HepG2 (cell line): Measurements from ENCODE around the gene HOXD1. TPM values are rescaled to one million over a fixed set of nuclear protein-coding genes. Genes with fewer than 3 reads are reported as not detected.
A peak's percentile ranks its signal among the peaks of the same experiment; 100 is the strongest.

Source experiments
- ATF3 ChIP-seq: sonication (generic); formaldehyde crosslinking; IDR thresholded peaks from 2 replicates; pipeline ENCODE4 v1.4.0; 2020; ENCODE audit warnings: missing genetic modification reagents
- CBX1 ChIP-seq: IDR thresholded peaks from one replicate; pipeline ENCODE4 v1.6.1; 2016; ENCODE audit warnings: antibody characterized with exemption, low read depth
- CEBPG ChIP-seq: IDR thresholded peaks from 2 replicates; pipeline ENCODE4 v1.6.1; 2016
- HCFC1 ChIP-seq: fragments of 150-350 bp; IDR thresholded peaks from 2 replicates; pipeline ENCODE4 v1.6.1; 2014; ENCODE audit warnings: low read depth, low read length
- IRF2 ChIP-seq: IDR thresholded peaks from 2 replicates; pipeline ENCODE4 v1.6.1; 2018; ENCODE audit warnings: missing genetic modification reagents, missing compliant biosample characterization
- KMT2B ChIP-seq: IDR thresholded peaks from 2 replicates; pipeline ENCODE4 v1.6.1; 2016; ENCODE audit warnings: missing genetic modification reagents, missing compliant biosample characterization
- LCORL ChIP-seq, 2 experiments: fragments of 450-650 bp in 1 of 2; sonication (generic) in 1 of 2; formaldehyde crosslinking in 1 of 2; IDR thresholded peaks; 2 replicates each; pipeline versions ENCODE4 v1.5.0 to v1.6.1; 2017 to 2020; ENCODE audit warnings: antibody characterized with exemption in 1 of 2, missing genetic modification reagents in 1 of 2
- MXD3 ChIP-seq: IDR thresholded peaks from 2 replicates; pipeline ENCODE4 v1.6.1; 2016; ENCODE audit warnings: mild to moderate bottlenecking, missing biosample characterization, missing genetic modification reagents
- MXD4 ChIP-seq: IDR thresholded peaks from 2 replicates; pipeline ENCODE4 v1.6.1; 2016; ENCODE audit warnings: mild to moderate bottlenecking, missing biosample characterization, missing genetic modification reagents
- NFYB ChIP-seq: sonication (generic); formaldehyde crosslinking; IDR thresholded peaks from 2 replicates; pipeline ENCODE4 v1.4.0; 2020; ENCODE audit warnings: missing genetic modification reagents
- NONO ChIP-seq, 2 experiments: fragments of 450-650 bp in 1 of 2; sonication (generic) in 1 of 2; formaldehyde crosslinking in 1 of 2; IDR thresholded peaks in 1 of 2; conservative IDR thresholded peaks in 1 of 2; 2 replicates each; pipeline versions ENCODE4 v1.6.1 to v1.8.0; 2017 to 2022; ENCODE audit warnings: mild to moderate bottlenecking in 1 of 2, missing genetic modification reagents in 1 of 2, moderate library complexity in 1 of 2
- ZC3H13 ChIP-seq: sonication (generic); formaldehyde crosslinking; IDR thresholded peaks from 2 replicates; pipeline ENCODE4 v1.8.1; 2023; ENCODE audit warnings: mild to moderate bottlenecking, missing genetic modification reagents, moderate library complexity
- ZNF350 ChIP-seq: sonication (generic); formaldehyde crosslinking; IDR thresholded peaks from 2 replicates; pipeline ENCODE4 v1.4.0; 2020; ENCODE audit warnings: mild to moderate bottlenecking, low read depth, missing genetic modification reagents, borderline replicate concordance
- ZNF441 ChIP-seq: sonication (generic); formaldehyde crosslinking; IDR thresholded peaks from 2 replicates; pipeline ENCODE4 v1.7.0; 2021; ENCODE audit warnings: missing genetic modification reagents, borderline replicate concordance
- ZNF510 ChIP-seq: sonication (generic); formaldehyde crosslinking; IDR thresholded peaks from 2 replicates; pipeline ENCODE4 v1.4.0; 2020; ENCODE audit warnings: low read depth, mild to moderate bottlenecking, missing genetic modification reagents
- ZNF549 ChIP-seq: sonication (generic); formaldehyde crosslinking; IDR thresholded peaks from 2 replicates; pipeline ENCODE4 v1.5.0; 2020; ENCODE audit warnings: missing genetic modification reagents
- ZNF619 ChIP-seq: sonication (generic); formaldehyde crosslinking; IDR thresholded peaks from 2 replicates; pipeline ENCODE4 v1.4.0; 2020; ENCODE audit warnings: mild to moderate bottlenecking, missing genetic modification reagents
- polyA plus RNA-seq, 8 experiments: library from polyadenylated mRNA; depleted of rRNA in 3 of 8; stranded (reverse) in 7 of 8; unstranded in 1 of 8; fragments of >200 nt; fragmentation: Illumina TruSeq in 4 of 8; extraction: Trizol in 4 of 8; gene quantifications; 2 replicates each; pipeline versions ENCODE4 v1.2.1 to v1.2.3, GENCODE V29; 2011 to 2016; ENCODE audit warnings: low read depth in 4 of 8, missing spikeins in 1 of 8, mixed read lengths in 1 of 8; ENCODE audit not compliant: insufficient read depth in 1 of 8
- total RNA-seq, 5 experiments: library from RNA; depleted of rRNA; stranded (reverse); fragments of >200 nt; fragmentation: Illumina TruSeq; extraction: Trizol; gene quantifications; 2 replicates each; pipeline ENCODE4 v1.2.3, GENCODE V29; 2016; ENCODE audit warnings: low read depth in 1 of 5
- TF ChIP-seq, protein P1 (sequence below): IDR thresholded peaks from 2 replicates; pipeline ENCODE4 v1.6.1; 2016; ENCODE audit warnings: low read depth
- TF ChIP-seq, protein P2 (sequence below): sonication (generic); formaldehyde crosslinking; IDR thresholded peaks from 2 replicates; pipeline ENCODE4 v1.8.0; 2022; ENCODE audit warnings: low read depth, missing genetic modification reagents
- TF ChIP-seq, protein P3 (sequence below): sonication (generic); formaldehyde crosslinking; IDR thresholded peaks from 2 replicates; pipeline ENCODE4 v1.8.1; 2023; ENCODE audit warnings: mild to moderate bottlenecking, moderate library complexity, missing genetic modification reagents

The HOXD1 gene
- total and polyA plus RNA-seq, 2 of the 13 experiments (the other 11 are each of a cell fraction or from before 2014, with no cell fraction given): 10.0 to 22.3 TPM

DNA sequence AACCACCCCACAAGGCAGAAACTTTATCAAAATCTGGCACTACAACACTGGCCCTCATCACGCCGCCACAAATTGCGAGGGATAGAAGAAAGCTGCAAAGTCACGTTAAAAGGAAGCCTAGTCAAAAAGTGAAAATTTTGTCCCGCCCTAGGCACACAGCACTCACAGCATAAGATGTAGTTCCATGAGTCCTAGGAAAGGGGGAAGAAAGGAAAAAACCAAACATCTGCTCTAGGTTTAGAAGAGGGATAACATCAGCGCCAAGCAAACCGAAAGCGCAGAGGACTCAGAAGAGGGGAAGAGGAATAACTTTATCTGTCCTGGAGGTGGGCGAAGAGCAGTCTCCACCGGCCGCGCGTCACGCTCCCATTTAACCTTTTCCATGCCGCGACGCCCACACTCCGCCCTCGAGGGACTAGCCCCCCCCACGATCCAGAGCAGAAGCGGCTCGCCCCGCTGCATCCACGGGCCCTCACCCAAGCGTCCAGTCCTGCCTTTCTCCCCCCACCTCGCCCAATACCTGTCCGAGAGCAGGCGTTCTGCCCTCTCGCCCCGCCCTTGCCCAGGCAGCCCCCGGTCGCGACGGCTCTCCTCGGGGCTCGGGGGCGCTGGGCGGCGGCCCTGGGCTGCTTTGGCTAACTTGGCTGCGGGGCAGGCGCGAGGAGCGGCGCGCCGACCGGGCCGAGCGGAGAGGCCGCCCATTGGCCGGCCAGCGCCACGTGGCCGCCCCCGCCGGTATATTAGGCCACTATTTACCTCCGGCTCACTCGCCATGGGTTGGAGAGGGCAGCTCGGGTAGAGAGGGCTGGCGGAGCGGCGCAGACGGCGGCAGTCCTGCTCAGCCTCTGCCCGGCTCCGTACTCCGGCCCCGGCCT, at the start of gene HOXD1 (continued):
- TF ChIP-seq CEBPG (CRISPR knock-in tag): no peak
- TF ChIP-seq IRF2 (CRISPR knock-in tag): no peak; the same call in 1 of the 2 replicates
- no peak for TF ChIP-seq NONO (IDR thresholded peaks at IDR 0.05)
- TF ChIP-seq NONO (CRISPR knock-in tag; conservative IDR thresholded peaks at IDR 0.05): peak; percentile 68
- no peak for TF ChIP-seq ZNF619
- TF ChIP-seq, protein P1, sequence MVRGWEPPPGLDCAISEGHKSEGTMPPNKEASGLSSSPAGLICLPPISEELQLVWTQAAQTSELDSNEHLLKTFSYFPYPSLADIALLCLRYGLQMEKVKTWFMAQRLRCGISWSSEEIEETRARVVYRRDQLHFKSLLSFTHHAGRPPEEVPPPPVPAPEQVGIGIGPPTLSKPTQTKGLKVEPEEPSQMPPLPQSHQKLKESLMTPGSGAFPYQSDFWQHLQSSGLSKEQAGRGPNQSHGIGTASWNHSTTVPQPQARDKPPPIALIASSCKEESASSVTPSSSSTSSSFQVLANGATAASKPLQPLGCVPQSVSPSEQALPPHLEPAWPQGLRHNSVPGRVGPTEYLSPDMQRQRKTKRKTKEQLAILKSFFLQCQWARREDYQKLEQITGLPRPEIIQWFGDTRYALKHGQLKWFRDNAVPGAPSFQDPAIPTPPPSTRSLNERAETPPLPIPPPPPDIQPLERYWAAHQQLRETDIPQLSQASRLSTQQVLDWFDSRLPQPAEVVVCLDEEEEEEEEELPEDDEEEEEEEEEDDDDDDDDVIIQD: no peak
- TF ChIP-seq CBX1: peak; percentile 29
- TF ChIP-seq, protein P2, sequence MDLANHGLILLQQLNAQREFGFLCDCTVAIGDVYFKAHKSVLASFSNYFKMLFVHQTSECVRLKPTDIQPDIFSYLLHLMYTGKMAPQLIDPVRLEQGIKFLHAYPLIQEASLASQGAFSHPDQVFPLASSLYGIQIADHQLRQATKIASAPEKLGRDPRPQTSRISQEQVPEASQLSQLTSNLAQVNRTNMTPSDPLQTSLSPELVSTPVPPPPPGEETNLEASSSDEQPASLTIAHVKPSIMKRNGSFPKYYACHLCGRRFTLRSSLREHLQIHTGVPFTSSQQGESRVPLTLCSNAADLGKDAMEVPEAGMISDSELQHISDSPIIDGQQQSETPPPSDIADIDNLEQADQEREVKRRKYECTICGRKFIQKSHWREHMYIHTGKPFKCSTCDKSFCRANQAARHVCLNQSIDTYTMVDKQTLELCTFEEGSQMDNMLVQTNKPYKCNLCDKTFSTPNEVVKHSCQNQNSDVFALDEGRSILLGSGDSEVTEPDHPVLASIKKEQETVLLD (CRISPR knock-in tag): no peak
- peak; percentile 34; the same call in 1 of the 2 replicates for TF ChIP-seq MXD4 (CRISPR knock-in tag)
- peak; percentile 74 for TF ChIP-seq NFYB (CRISPR knock-in tag)
- TF ChIP-seq LCORL (IDR thresholded peaks at IDR 0.05): no peak
- TF ChIP-seq LCORL (CRISPR knock-in tag; IDR thresholded peaks at IDR 0.05): peak; percentile 58; the same call in 1 of the 2 replicates
- TF ChIP-seq ZNF510 (CRISPR knock-in tag): no peak
- no peak for TF ChIP-seq ZNF549 (CRISPR knock-in tag)
- TF ChIP-seq, protein P3, sequence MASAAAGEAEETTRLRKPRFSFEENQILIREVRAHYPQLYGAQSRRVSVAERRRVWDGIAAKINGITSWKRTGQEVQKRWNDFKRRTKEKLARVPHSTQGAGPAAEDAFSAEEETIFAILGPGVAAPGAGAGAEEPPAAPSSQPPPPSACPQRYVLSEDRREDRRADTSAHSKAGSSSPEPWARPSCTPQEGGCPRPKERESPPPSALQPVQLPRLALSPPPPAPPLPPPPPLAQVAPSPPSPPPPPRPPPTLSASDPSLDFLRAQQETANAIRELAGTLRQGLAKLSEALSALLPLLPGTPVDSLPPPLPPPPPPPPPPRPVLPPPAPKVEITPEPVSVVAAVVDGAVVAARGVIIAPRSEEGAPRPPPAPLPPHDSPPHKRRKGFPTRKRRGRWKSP (CRISPR knock-in tag): peak; percentile 60
- no peak for TF ChIP-seq HCFC1
- no peak for TF ChIP-seq ATF3
- TF ChIP-seq KMT2B (CRISPR knock-in tag): peak; percentile 53
- TF ChIP-seq ZC3H13 (CRISPR knock-in tag): peak; percentile 67; the same call in 1 of the 2 replicates
- no peak; the same call in 1 of the 2 replicates for TF ChIP-seq ZNF350
- TF ChIP-seq ZNF441: no peak
- peak; percentile 35; the same call in 1 of the 2 replicates for TF ChIP-seq MXD3
